ENCODE data around the gene SUSD1. TPM values are rescaled to one million over a fixed set of nuclear protein-coding genes. Genes with fewer than 3 reads are reported as not detected.

Gene SUSD1
- total RNA-seq, 1 donor = 14.5 TPM

DNA sequence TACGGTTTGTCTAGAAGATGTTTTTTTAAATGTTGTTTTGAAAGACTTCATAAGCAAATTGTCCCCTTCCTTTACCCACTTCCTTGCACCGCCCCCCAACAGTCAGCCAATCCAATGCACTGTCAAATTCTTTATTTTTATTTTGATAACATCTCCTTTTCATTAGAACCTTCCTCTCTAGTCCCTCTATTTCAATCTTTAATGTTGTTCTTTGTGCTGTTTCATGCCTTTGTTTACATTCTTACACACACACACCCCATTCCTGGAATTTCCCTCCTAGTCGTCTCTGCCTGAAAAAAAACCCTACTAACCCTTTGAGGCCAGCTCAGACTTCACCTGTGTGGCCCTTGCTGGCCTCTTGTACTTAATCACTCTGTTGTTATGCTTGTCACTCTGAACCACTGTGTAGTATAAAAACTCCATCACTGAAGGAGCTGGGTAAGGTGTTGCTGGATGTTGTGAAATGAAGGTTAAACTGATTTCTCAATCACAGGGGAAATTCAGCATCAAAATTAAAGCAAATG lies 145.1 kb downstream of the SUSD1 start:
- Histone ChIP-seq H3K36me3 (ENCODE audit: insufficient read depth, low read length) (no peaks in the 10 kb centered on the region), H3K4me2 (ENCODE audit: insufficient read depth, low read length) (peak overlapping the region; percentile 38), H3K9me3 (ENCODE audit: low read depth, low read length) (no peaks in the 10 kb centered on the region), H3K4me3 (ENCODE audit: insufficient read depth, low read length) (no peak overlapping the region), H4K20me1 (ENCODE audit: insufficient read depth, low read length) (no peaks in the 10 kb centered on the region), H3K79me2 (ENCODE audit: insufficient read depth, low read length) (no peaks in the 10 kb centered on the region), H3K27ac (ENCODE audit: low read depth, low read length) (peak overlapping the region; percentile 56), H2AFZ (ENCODE audit: low read length) (peak overlapping the region; percentile 61), H3K27me3 (ENCODE audit: insufficient read depth, low read length) (no peaks in the 10 kb centered on the region), H3K4me1 (ENCODE audit: insufficient read depth, low read length) (peaks cover 39% of the 10 kb centered on the region)
- TF ChIP-seq, protein P1, sequence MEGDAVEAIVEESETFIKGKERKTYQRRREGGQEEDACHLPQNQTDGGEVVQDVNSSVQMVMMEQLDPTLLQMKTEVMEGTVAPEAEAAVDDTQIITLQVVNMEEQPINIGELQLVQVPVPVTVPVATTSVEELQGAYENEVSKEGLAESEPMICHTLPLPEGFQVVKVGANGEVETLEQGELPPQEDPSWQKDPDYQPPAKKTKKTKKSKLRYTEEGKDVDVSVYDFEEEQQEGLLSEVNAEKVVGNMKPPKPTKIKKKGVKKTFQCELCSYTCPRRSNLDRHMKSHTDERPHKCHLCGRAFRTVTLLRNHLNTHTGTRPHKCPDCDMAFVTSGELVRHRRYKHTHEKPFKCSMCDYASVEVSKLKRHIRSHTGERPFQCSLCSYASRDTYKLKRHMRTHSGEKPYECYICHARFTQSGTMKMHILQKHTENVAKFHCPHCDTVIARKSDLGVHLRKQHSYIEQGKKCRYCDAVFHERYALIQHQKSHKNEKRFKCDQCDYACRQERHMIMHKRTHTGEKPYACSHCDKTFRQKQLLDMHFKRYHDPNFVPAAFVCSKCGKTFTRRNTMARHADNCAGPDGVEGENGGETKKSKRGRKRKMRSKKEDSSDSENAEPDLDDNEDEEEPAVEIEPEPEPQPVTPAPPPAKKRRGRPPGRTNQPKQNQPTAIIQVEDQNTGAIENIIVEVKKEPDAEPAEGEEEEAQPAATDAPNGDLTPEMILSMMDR (IDR thresholded peaks at IDR 0.05; ENCODE audit: extremely low read depth, low read depth, low read length) = no peak
- no peak for DNase-seq (ENCODE audit: insufficient read length, low spot score, missing footprints)

DNA sequence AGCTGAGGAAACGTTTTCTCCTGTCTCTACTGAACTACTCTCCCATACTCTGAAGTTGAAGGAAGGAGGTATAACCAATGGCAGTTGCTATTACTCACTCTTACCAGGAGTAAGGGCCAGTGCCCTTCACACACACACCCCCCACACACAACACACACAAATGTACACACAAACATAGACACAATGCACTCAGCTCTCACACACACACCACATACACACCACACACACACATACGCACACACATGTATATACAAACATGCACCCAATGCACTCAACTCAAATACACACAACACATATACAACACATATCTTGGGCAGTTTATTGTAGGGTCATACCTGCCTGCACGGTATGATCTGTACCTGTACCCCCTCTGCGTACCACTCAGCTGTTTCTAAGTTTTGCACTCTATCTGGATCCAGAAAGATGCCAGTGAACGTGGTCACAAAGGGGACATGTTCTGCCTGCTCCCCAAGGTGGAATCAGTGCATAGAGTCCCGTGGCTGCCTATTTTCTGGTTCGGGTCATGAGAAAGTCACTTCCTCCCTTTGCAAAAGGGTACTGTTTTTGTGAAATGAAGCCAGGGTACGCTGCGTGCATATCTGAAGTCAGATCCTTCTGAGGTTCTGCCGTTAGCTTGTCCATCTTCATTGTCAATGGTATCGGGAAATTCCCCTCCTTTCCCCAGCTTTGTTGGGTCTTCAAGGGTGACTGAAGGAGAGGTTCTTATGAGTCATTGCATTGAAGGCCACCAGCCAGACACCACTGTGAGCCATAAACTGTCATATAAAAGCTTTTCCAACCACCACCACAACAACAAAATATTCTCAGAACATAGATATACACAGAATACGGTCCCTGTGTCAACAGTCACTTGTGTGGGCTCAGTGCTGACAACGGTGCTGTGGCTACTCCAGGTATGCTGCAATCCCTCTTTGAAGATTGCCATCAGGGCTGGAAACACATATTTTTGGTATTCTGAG lies 146.6 kb downstream of the SUSD1 start:
- H3K27ac ChIP-seq (ENCODE audit: low read depth, low read length) = no peak overlapping the region
- TF ChIP-seq, protein P1 (IDR thresholded peaks at IDR 0.05; ENCODE audit: extremely low read depth, low read depth, low read length) = no peak
- H3K4me1 ChIP-seq (ENCODE audit: insufficient read depth, low read length) = peaks cover 34% of the 10 kb centered on the region
- H4K20me1 ChIP-seq (ENCODE audit: insufficient read depth, low read length) = no peaks in the 10 kb centered on the region
- no peaks in the 10 kb centered on the region for H3K36me3 ChIP-seq (ENCODE audit: insufficient read depth, low read length)
- no peak for DNase-seq (ENCODE audit: insufficient read length, low spot score, missing footprints)
- no peaks in the 10 kb centered on the region for H3K27me3 ChIP-seq (ENCODE audit: insufficient read depth, low read length)
- H3K79me2 ChIP-seq (ENCODE audit: insufficient read depth, low read length) = no peaks in the 10 kb centered on the region
- no peaks in the 10 kb centered on the region for H3K9me3 ChIP-seq (ENCODE audit: low read depth, low read length)
- H2AFZ ChIP-seq (ENCODE audit: low read length) = no peak overlapping the region
- H3K4me3 ChIP-seq (ENCODE audit: insufficient read depth, low read length) = no peak overlapping the region
- no peak overlapping the region for H3K4me2 ChIP-seq (ENCODE audit: insufficient read depth, low read length)

DNA sequence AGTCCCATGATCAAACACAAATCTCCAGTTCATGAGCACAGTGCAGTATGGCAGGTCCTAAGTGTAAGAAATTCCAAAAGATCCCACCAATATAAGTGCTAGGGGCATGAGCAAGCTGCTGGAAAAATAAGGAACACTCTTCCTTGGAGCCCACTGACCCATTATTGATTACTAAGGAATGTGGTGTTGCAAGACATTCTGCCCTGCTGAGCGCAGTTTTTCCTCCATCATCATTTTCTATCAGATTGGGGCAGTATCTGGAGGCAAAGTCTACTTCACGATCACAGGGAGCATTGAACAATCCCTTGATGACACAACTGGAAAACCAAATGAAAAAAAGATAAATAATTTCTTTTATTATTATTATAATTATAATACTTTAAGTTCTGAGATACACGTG lies 149.2 kb downstream of the SUSD1 start:
- Histone ChIP-seq H3K36me3 (ENCODE audit: insufficient read depth, low read length) (no peaks in the 10 kb centered on the region), H3K4me1 (ENCODE audit: insufficient read depth, low read length) (peaks cover 24% of the 10 kb centered on the region), H3K4me2 (ENCODE audit: insufficient read depth, low read length) (no peak overlapping the region), H3K79me2 (ENCODE audit: insufficient read depth, low read length) (no peaks in the 10 kb centered on the region), H3K27me3 (ENCODE audit: insufficient read depth, low read length) (no peaks in the 10 kb centered on the region), H2AFZ (ENCODE audit: low read length) (no peak overlapping the region), H3K27ac (ENCODE audit: low read depth, low read length) (no peak overlapping the region), H4K20me1 (ENCODE audit: insufficient read depth, low read length) (no peaks in the 10 kb centered on the region), H3K4me3 (ENCODE audit: insufficient read depth, low read length) (no peak overlapping the region), H3K9me3 (ENCODE audit: low read depth, low read length) (no peaks in the 10 kb centered on the region)
- TF ChIP-seq, protein P1 (IDR thresholded peaks at IDR 0.05; ENCODE audit: extremely low read depth, low read depth, low read length) = no peak
- DNase-seq (ENCODE audit: insufficient read length, low spot score, missing footprints) = no peak

DNA sequence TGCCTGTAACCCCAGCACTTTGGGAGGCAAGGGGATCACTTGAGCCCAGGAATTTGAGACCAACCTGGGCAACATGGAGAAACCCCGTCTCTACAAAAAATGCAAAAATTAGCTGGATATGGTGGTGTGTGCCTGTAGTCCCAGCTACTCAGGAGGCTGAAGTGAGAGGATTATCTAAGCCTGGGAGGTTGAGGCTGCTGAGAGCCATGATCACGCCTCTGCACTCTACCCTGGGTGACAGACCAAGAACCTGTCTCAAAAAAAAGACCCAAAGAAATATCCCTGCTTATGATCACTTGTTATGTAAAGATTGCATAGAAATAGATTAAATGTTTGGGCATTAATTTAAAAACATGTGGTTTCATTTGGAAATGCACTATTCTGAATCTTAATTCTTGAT lies 153.4 kb downstream of the SUSD1 start:
- Histone ChIP-seq H3K4me3 (ENCODE audit: insufficient read depth, low read length) (no peak overlapping the region), H3K36me3 (ENCODE audit: insufficient read depth, low read length) (no peaks in the 10 kb centered on the region), H3K9me3 (ENCODE audit: low read depth, low read length) (no peaks in the 10 kb centered on the region), H3K4me2 (ENCODE audit: insufficient read depth, low read length) (no peak overlapping the region), H3K27ac (ENCODE audit: low read depth, low read length) (peak overlapping the region; percentile 50), H2AFZ (ENCODE audit: low read length) (peak overlapping the region; percentile 44), H3K79me2 (ENCODE audit: insufficient read depth, low read length) (no peaks in the 10 kb centered on the region), H4K20me1 (ENCODE audit: insufficient read depth, low read length) (no peaks in the 10 kb centered on the region), H3K4me1 (ENCODE audit: insufficient read depth, low read length) (peaks cover 17% of the 10 kb centered on the region), H3K27me3 (ENCODE audit: insufficient read depth, low read length) (no peaks in the 10 kb centered on the region)
- no peak for DNase-seq (ENCODE audit: insufficient read length, low spot score, missing footprints)
- TF ChIP-seq, protein P1 (IDR thresholded peaks at IDR 0.05; ENCODE audit: extremely low read depth, low read depth, low read length) = no peak

Data from osteoblast (primary cell).